Esophagus muscularis mucosa (tissue), 4 donors: ENCODE measurements around the gene UBE2F. TPM values are rescaled to one million over a fixed set of nuclear protein-coding genes. Genes with fewer than 3 reads are reported as not detected.
"Not testable (repeated sequence)": the region's sequence is repeated elsewhere in the genome, so short reads cannot be mapped to it uniquely, and the experiment has no call there.

ENCODE experiments used
- DNase-seq: peaks from one replicate; pipeline ENCODE4 v3.0.0-alpha.2; 2017; ENCODE audit errors: extremely low spot score
- H3K27ac ChIP-seq, 4 donors: fragments of 200-600 bp; sonication (generic); replicated peaks in 1 of 4; 1 replicate in 3 of 4; 2 replicates in 1 of 4; pipeline ENCODE4 v1.5.1; 2016 to 2019; ENCODE audit warnings: mild to moderate bottlenecking in 1 of 4
- H3K27me3 ChIP-seq, 4 donors: fragments of 200-600 bp; sonication (generic); one replicate each; pipeline versions ENCODE4 v1.5.1 to v1.6.0; 2016 to 2019
- H3K36me3 ChIP-seq, 4 donors: fragments of 200-600 bp; sonication (generic); one replicate each; pipeline ENCODE4 v1.5.1; 2016 to 2019
- H3K4me1 ChIP-seq, 4 donors: fragments of 200-600 bp; sonication (generic); one replicate each; pipeline ENCODE4 v1.5.1; 2016 to 2019
- H3K4me3 ChIP-seq, 4 donors: fragments of 200-600 bp; sonication (generic); 1 replicate in 2 of 4; 2 replicates in 2 of 4; pipeline ENCODE4 v1.5.1; 2016 to 2019; ENCODE audit warnings: mild to moderate bottlenecking in 4 of 4, moderate library complexity in 1 of 4
- H3K9me3 ChIP-seq, 4 donors: fragments of 200-600 bp; sonication (generic); 1 replicate in 3 of 4; 2 replicates in 1 of 4; pipeline ENCODE4 v1.5.1; 2016 to 2019
- CTCF ChIP-seq, 3 experiments: fragments of 200-600 bp in 2 of 3; fragments of 450-650 bp in 1 of 3; sonication (generic) in 2 of 3; IDR thresholded peaks; one replicate each; pipeline ENCODE4 v1.5.1; 2017 to 2019; ENCODE audit warnings: antibody characterized with exemption in 3 of 3, mild to moderate bottlenecking in 2 of 3, moderate library complexity in 1 of 3
- EP300 ChIP-seq: sonication (generic); formaldehyde crosslinking; IDR thresholded peaks from one replicate; pipeline ENCODE4 v1.6.1; 2017; ENCODE audit warnings: antibody characterized with exemption
- POLR2A ChIP-seq: fragments of 450-650 bp; IDR thresholded peaks from one replicate; pipeline ENCODE4 v1.6.1; 2017; ENCODE audit warnings: antibody characterized with exemption, moderate library complexity, mild to moderate bottlenecking, low read depth
- POLR2AphosphoS5 ChIP-seq, 2 donors: sonication (generic); formaldehyde crosslinking; IDR thresholded peaks; one replicate each; pipeline ENCODE4 v1.6.1; 2017; ENCODE audit warnings: antibody characterized with exemption in 2 of 2
- WGBS: methylation state at CpG from one replicate; pipeline ENCODE4 v1.1.5; 2018; 5-methylcytosine and 5-hydroxymethylcytosine counted together
- intact Hi-C: fragments of 100-400 bp; cut with DNase I; formaldehyde crosslinking; loops from one replicate; pipeline ENCODE4 v1.15.1; 2023
- total RNA-seq, 4 donors: library from RNA; depleted of rRNA; stranded (reverse); fragments of >200 nt; gene quantifications; one replicate each; pipeline versions ENCODE4 v1.1.0 to v1.2.1, GENCODE V29; 2016

The UBE2F gene
- total RNA-seq, 4 donors from 2014 or later = 59.0 to 111 (median 78.5) TPM

- TF ChIP-seq CTCF (IDR thresholded peaks at IDR 0.05) (no peak), POLR2A (no peak), POLR2AphosphoS5 (IDR thresholded peaks at IDR 0.05) (no peak), EP300 (no peak)
- Histone ChIP-seq H3K4me1 (peaks cover 0 to 4% (median 0%) of the 10 kb centered on the region in 4 donors), H3K9me3 (peaks cover 0 to 8% (median 0%) of the 10 kb centered on the region in 4 donors), H3K4me3 (no peak overlapping the region), H3K27me3 (no peaks in the 10 kb centered on the region), H3K27ac (no peak overlapping the region), H3K36me3 (no peaks in the 10 kb centered on the region)
- WGBS = 50% methylated on average over 2 of the region's 2 CpGs
- intact Hi-C loops = no loop called here
- DNase-seq = no peak
These were observed 25.6 kb upstream of the UBE2F start for GRCh38 chr2:237941239-237941638.

- peaks cover 0 to 4% (median 0%) of the 10 kb centered on the region in 4 donors for H3K4me1 ChIP-seq
- H3K27me3 ChIP-seq = no peaks in the 10 kb centered on the region
- no peaks in the 10 kb centered on the region for H3K36me3 ChIP-seq
- TF ChIP-seq POLR2A (no peak), CTCF (IDR thresholded peaks at IDR 0.05) (no peak), EP300 (no peak), POLR2AphosphoS5 (IDR thresholded peaks at IDR 0.05) (no peak)
- WGBS = 77% methylated on average over 3 of the region's 3 CpGs
- H3K9me3 ChIP-seq = peaks cover 0 to 8% (median 0%) of the 10 kb centered on the region in 4 donors
- no peak overlapping the region for H3K27ac ChIP-seq
- no peak for DNase-seq
- no peak overlapping the region for H3K4me3 ChIP-seq
- intact Hi-C loops = no loop called here
These were observed 24.3 kb upstream of the UBE2F start for GRCh38 chr2:237942513-237942899.

- WGBS = 93% methylated on average over 2 of the region's 7 CpGs
- H3K9me3 ChIP-seq = peaks cover 0 to 8% (median 0%) of the 10 kb centered on the region in 4 donors
- intact Hi-C loops = no loop called here
- H3K4me1 ChIP-seq = peaks cover 0 to 4% (median 0%) of the 10 kb centered on the region in 4 donors
- H3K4me3 ChIP-seq = no peak overlapping the region
- no peak overlapping the region for H3K27ac ChIP-seq
- TF ChIP-seq POLR2AphosphoS5 (IDR thresholded peaks at IDR 0.05) = no peak
- no peak for TF ChIP-seq CTCF (IDR thresholded peaks at IDR 0.05)
- DNase-seq = no peak
- no peaks in the 10 kb centered on the region for H3K27me3 ChIP-seq
- H3K36me3 ChIP-seq = no peaks in the 10 kb centered on the region
These were observed 23.3 kb upstream of the UBE2F start for GRCh38 chr2:237943395-237944094.

GRCh38 chr2:237944302-237944701, 22.5 kb upstream of the UBE2F start:
- WGBS = 75% methylated on average over 4 of the region's 4 CpGs
- TF ChIP-seq POLR2AphosphoS5 (IDR thresholded peaks at IDR 0.05) (no peak), POLR2A (no peak), CTCF (IDR thresholded peaks at IDR 0.05) (no peak), EP300 (no peak)
- Histone ChIP-seq H3K36me3 (no peaks in the 10 kb centered on the region), H3K27ac (no peak overlapping the region), H3K9me3 (peaks cover 0 to 8% (median 0%) of the 10 kb centered on the region in 4 donors), H3K4me1 (peaks cover 0 to 4% (median 0%) of the 10 kb centered on the region in 4 donors), H3K27me3 (no peaks in the 10 kb centered on the region), H3K4me3 (no peak overlapping the region)
- DNase-seq = no peak
- intact Hi-C loops = no loop called here

GRCh38 chr2:237946423-237946822, 20.4 kb upstream of the UBE2F start:
- intact Hi-C loops = no loop called here
- no peak for TF ChIP-seq POLR2AphosphoS5 (IDR thresholded peaks at IDR 0.05)
- TF ChIP-seq EP300 = no peak
- TF ChIP-seq POLR2A = no peak
- TF ChIP-seq CTCF (IDR thresholded peaks at IDR 0.05) = no peak
- Histone ChIP-seq H3K27me3 (no peaks in the 10 kb centered on the region), H3K4me1 (peaks cover 0 to 4% (median 0%) of the 10 kb centered on the region in 4 donors), H3K9me3 (peaks cover 0 to 8% (median 0%) of the 10 kb centered on the region in 4 donors), H3K36me3 (no peaks in the 10 kb centered on the region), H3K27ac (no peak overlapping the region), H3K4me3 (no peak overlapping the region)
- WGBS = 79% methylated on average over 1 of the region's 1 CpG
- DNase-seq = no peak

- DNase-seq, intact Hi-C loops, H3K4me1 ChIP-seq, H3K4me3 ChIP-seq, H3K9me3 ChIP-seq, H3K27ac ChIP-seq, H3K36me3 ChIP-seq: not testable (repeated sequence)
- H3K27me3 ChIP-seq = peaks cover 0 to 28% (median 9%) of the 10 kb centered on the region in 4 donors
- 78% methylated on average over 4 of the region's 4 CpGs for WGBS
These were observed 15.5 kb upstream of the UBE2F start for GRCh38 chr2:237951354-237951753.
